CD4-positive, alpha-beta T cell treated with Interleukin-21 for 1 hour (primary cell): ENCODE measurements around the gene ENOX2.

Experiments
- DNase-seq: peaks from one replicate; pipeline ENCODE4 v3.0.0-alpha.2; 2020

The ENOX2 gene

DNA sequence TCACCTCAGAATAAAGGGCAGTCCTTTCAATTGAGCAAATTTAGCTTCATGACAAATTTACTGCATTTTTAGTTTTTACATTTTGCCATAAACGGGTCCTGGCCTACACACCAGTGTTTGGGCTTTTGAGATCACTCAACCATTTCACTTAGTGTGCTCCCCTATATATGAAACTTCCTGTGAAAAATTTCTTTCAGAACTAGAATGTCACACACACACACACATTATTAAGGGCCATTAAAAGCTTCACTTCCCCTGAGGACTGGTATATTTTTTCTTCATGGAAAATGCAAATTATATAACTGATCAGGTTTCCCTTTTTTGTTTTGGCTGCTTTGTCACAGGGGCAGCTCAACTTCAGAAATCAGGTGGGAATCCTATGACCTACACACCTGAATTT lies 206.5 kb downstream of the ENOX2 start:
- no peak for DNase-seq

DNA sequence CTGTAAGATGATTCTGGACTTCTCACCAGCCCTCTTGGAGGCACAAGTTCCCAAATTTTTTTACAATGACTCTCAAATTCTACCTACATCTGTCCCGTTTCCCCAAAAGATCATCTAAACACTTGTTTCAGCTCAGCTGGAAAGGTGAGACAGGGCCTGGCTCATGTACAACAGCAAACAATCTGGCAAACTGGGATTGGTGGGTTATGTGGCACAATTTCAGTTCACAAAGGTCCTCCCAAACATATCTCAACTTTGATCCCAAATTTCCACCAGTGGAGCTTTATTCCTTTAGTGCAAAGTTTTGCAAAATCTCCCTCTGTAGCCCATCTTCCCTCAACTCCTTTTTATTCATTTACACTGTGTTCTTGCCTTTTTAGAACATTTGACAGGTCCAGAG lies 207.1 kb downstream of the ENOX2 start:
- DNase-seq: no peak

DNA sequence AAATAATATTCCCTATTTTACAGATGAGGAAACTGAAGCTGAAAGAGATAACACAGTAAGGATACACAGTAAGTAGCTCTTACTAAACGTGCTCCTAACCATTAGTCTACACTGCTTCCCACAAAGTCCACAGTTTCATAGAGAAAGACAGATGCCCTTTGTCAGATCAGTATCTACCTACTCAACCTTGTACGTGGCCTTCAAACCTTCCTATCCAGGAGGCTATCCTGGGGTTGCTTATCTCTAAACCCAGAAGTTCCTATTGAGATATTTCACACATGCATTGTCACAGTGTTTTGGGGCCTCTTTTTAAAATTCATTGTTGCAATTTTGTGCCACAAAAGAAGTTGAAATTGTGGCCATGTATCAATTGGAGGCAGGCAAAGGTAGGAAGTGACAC lies 208.0 kb downstream of the ENOX2 start:
- DNase-seq: no peak

DNA sequence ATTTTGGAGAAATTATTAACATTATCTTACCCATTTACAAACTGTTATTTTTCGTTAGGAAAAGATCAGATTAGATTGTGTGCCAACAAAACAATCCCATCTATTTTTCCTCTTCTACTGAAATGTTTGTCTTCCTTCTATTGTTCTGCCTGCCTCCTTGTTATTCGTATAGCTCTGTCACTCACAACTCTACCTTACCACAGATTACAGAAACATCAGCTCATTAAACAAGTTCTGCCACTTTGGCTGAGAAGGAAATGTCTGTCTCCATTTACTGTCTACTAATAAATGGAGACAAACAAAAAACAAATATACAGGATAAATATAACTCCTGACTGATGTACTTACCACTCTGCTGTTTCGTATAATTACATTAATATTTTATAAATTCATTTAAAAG lies 211.4 kb downstream of the ENOX2 start:
- no peak for DNase-seq

GRCh38 chrX:130688360-130688759 lies 214.6 kb downstream of the ENOX2 start:
- no peak for DNase-seq

- no peak for DNase-seq
These were observed 220.0 kb downstream of the ENOX2 start for GRCh38 chrX:130682990-130683389.

DNA sequence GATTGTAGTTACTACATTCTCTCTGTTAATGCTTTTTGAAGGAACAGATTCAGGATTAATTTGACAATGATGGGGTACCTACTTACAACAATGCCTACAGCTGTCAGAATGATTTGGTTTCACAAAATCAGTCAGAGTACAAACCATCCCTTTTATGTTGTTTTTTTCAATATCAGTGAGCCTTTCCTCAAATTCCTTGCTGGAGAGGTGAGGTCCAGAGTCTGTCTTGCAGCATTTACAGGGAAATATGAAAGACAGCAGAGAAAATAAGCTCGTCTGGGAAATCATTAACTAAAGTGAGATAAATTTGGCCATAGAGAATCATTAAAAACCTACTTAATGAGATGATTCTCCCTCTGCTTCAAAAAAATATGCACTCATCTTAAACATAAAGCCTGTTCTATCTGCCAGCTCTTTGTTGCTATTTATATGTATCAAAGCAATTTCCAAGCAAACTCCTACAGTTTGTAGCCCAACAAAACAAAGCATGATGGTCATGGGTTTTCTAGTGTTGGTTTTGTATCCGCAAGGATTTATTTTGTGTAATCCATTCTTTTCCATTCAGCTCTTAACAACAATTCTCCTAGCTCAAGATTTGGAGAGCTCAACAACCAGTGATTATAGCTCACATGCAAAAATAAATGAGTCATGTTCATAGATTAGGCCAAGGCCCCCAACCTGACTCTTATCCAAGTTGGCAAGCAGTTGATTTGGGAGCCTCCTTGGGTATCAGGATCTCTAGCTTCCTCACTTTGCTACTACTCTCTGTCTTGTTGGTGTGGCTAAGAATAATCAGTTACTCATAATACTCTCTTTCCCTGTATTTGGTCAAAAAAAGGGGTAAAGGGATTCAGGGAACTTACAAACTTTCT lies 222.6 kb downstream of the ENOX2 start:
- no peak for DNase-seq

- DNase-seq: no peak
These were observed 226.1 kb downstream of the ENOX2 start for GRCh38 chrX:130676861-130677260.

DNA sequence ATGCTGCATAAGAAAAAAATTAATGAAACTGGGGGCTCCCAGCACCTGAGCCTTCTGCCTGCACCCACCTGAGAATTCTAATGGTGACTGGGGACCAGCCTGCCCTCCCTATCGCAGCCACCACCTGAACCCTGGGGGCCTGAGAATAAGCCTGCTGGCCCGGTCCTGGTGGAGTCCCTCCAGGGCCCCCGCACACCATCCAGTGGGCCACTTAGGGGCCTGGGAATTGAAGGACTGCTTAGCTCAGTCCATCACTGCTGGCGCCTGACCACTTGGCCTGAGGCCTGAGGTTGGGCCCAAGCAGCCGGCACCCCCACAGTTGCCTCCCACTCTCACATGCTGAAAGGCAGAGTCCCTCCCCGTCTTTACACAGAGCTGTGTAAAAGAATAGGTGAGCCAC lies 230.8 kb downstream of the ENOX2 start:
- no peak for DNase-seq

GRCh38 chrX:130669233-130669632 lies 233.8 kb downstream of the ENOX2 start:
- DNase-seq: no peak

GRCh38 chrX:130665263-130665662 lies 237.7 kb downstream of the ENOX2 start:
- no peak for DNase-seq

DNA sequence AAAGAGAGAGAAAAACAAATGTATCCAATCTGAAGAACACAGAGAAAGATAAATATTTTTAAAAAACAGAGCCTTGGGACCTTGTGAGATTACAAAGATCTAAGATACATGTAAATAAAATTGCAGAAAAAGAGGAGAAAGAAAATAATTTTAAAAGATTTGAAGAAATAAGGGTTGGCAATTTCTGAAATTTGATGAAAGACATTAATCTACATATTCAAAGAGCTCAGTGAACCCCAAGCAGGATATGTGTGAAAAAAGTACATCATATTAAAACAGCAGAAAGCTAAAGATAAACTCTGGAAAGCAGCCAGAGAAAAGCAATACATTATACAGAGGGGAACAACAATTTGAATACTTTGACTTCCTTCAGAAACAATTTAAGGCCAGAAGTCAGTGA lies 244.7 kb downstream of the ENOX2 start:
- DNase-seq: no peak

- no peak for DNase-seq
These were observed 248.5 kb downstream of the ENOX2 start for GRCh38 chrX:130654409-130654950.

GRCh38 chrX:130652824-130653578 lies 250.0 kb downstream of the ENOX2 start:
- no peak for DNase-seq

DNA sequence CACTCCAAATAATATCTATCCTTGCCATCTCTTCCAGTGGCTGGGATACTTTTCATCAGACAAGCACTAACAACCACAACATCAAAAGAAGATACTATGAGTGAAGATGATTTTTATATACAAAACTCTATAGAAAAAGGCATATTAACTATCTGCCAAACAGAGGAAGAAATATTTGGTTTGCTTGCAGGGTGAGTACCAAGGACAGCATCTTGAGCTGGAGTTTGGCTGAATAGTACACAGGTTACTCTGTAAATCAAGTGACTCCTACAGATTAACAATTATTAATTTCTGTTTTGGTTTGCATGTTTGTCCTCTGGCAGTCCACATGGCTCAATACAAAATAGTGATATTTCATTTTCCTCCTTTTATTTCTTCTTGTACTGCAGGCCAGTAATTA lies 253.3 kb downstream of the ENOX2 start:
- no peak for DNase-seq

GRCh38 chrX:130647468-130647867 lies 255.5 kb downstream of the ENOX2 start:
- DNase-seq: no peak

GRCh38 chrX:130645955-130646583 lies 256.9 kb downstream of the ENOX2 start:
- no peak for DNase-seq

DNA sequence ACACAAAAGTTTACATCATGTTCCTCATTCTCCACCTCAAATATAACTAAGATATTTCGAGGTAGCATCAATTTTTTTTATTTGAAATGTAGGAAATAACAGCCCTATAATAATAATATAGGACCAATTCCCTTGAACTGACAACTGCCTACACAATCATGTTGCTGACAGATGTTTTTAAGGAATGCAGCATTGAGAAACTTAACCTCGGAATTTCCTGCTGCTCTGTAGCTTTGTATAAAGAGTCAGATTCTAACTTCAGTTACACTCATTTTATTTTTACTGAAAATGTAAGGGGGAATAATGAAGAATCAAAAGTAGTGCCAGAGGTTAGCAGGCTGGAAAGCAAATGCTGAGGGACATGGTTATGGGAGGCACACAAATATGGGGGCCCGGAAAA lies 265.4 kb downstream of the ENOX2 start:
- no peak for DNase-seq

DNA sequence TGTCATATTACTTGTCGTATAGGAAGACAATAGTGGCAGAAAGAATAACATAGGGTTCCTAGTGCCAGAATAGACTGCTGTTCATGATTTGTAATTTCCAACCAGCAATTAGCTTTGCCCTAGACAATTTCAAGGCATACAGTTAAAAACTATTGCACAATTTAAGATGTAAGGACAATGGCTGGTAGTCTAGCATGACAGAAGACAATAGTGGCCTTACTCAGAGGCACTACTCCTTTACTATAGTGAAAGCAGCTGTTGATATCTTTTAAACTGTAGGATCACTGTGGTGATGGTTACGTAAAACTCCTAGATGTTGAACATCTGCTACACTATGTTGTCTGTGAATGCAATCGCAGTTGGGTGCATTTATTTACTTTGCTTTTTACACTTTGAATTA lies 266.7 kb downstream of the ENOX2 start:
- DNase-seq: no peak

- DNase-seq: no peak
These were observed 272.0 kb downstream of the ENOX2 start for GRCh38 chrX:130631011-130631410.

GRCh38 chrX:130628516-130628915 lies 274.5 kb downstream of the ENOX2 start:
- DNase-seq: no peak

DNA sequence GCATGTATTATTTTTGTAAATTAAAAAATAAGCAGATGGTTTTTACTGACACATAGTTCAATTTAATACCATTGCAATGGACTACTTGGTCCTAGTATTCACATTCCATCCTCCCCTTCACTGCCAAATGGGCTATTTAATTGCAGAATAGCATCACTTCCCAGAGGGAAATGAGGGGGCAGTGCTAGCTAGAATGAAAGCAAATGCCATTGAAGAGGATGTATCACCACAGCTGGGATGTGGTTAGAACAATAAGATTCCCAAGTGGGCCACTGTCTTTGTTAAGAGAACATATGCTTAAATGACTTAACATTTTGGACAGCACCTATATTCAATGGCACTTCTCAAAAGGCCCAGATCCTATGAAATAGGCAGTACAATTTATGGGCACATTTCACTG lies 276.5 kb downstream of the ENOX2 start:
- DNase-seq: no peak

DNA sequence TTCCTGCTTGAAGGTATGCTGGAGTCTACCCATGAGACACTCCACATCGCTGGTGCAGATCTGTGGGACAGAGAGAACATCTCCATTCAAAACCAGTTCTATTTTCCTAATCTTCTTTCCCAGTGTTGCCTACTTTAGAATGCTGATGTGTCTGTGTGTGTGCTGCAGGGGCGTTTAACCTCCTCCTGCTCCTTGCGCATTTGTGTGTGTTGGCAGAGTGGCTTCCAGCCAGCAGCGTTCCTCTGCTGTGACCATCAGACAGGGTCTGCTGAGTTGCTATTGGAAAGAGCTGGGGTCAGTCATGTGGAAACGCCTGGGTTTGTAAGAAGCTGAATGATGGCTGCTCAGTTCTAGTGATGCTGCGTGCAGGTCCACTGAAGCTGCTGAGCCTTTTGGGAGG lies 277.6 kb downstream of the ENOX2 start:
- no peak for DNase-seq

DNA sequence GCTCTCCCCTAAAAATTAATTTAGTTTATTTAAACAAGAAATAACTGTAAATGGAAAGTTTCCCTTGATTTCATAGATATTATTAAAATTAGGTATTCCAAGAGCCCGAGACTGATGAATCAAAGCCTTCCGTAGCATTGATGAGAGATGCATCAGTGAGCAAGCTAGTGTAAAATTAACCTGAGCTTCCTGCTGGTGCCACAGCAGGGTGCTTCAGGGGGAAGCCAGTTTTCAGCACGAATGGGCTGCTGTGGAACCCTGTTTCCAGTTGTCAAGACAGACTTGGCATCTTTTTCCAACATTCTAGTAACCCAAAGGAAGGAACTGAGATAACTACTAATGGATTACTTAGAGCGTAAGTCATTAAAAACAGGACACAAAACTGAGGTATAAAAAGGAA lies 279.5 kb downstream of the ENOX2 start:
- no peak for DNase-seq
